Cardiac muscle cell (in vitro differentiated cells and primary cell): ENCODE results near the gene MAML3. TPM values are rescaled to one million over a fixed set of nuclear protein-coding genes. Genes with fewer than 3 reads are reported as not detected.

Experiments used
- DNase-seq, 2 donors: peaks; one replicate each; pipeline versions ENCODE4 v3.0.0 to v3.0.0-alpha.2; 2010 to 2017; ENCODE audit warnings: low read depth in 1 of 2, low spot score in 1 of 2
- H3K27ac ChIP-seq: fragments of 200-600 bp; sonication (generic); 2 replicates; pipeline ENCODE4 v1.5.1; 2016
- H3K27me3 ChIP-seq: fragments of 200-600 bp; sonication (generic); 2 replicates; pipeline ENCODE4 v1.6.0; 2016; ENCODE audit warnings: control low read depth
- H3K36me3 ChIP-seq: fragments of 200-600 bp; sonication (generic); 2 replicates; pipeline ENCODE4 v1.5.1; 2016; ENCODE audit warnings: control low read depth
- H3K4me1 ChIP-seq: fragments of 200-600 bp; sonication (generic); 2 replicates; pipeline ENCODE4 v1.8.1; 2017; ENCODE audit warnings: low read depth, mild to moderate bottlenecking, mixed run types
- H3K4me3 ChIP-seq: fragments of 200-600 bp; sonication (generic); 2 replicates; pipeline ENCODE4 v1.5.1; 2016; ENCODE audit warnings: mild to moderate bottlenecking
- H3K9me3 ChIP-seq: fragments of 200-600 bp; sonication (generic); 2 replicates; pipeline ENCODE4 v1.5.1; 2017; ENCODE audit warnings: low read depth, mild to moderate bottlenecking, control low read depth
- polyA plus RNA-seq: library from polyadenylated mRNA; unstranded; fragments of >200 nt; fragmentation: Nextera tagmentation; extraction: Ambion mirVana; gene quantifications from 2 replicates; pipeline ENCODE4 v1.2.1, GENCODE V29; 2016
- total RNA-seq: library from RNA; depleted of rRNA; stranded (reverse); fragments of >200 nt; gene quantifications from 2 replicates; pipeline ENCODE4 v1.2.3, GENCODE V29; 2016
- TF ChIP-seq, protein P1 (sequence below): IDR thresholded peaks from 2 replicates; pipeline ENCODE4 v1.5.1; 2012; ENCODE audit warnings: low read depth, mild to moderate bottlenecking, low read length

MAML3 gene
- 18.0 and 22.8 TPM in 2 replicates for total RNA-seq
- polyA plus RNA-seq: 7.8 and 9.6 TPM in 2 replicates

DNA sequence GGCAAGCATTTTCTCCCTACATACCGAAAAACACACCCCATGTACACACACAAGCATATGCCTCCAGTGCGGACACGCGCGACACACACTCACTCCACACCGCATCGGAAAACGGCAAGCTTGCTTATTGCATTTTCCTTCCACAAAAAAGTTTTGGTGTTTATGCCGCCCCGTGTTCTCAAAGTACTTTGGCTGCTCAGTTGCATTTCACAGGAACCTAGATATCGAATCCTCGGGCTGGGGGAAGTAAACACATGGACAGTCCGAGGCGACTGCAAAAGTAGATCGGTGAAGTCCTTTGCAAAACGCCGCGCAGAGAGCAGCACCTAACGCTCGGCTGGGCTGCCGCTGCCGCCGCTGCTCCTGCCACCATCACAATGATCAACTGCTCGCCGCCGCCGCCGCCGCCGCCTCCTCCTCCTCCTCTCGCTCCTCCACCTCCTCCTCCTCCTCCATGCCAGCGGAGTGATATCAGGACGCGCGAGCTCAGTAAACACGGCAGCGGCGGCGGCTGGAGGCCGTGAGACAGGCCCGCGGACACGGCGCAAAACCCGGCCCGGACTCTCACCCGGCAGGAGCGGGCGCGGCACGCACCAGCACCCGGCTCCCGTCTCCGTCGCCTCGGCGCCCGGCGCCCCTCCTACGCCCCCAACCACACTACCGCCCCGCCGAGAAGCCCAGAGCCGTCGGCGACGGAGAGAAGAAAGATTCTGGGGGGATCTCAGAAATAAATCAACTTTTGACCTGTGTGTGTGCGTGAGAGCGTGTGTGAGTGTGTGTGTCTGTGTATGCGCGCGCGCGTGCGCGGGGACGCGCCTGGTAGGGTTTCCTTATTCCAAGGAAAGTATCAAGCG is at the start of gene MAML3:
Gene MAML3, minus strand, starts transcription at position 467 of the 854 bp plus-strand sequence. CDS start 857 bp downstream, outside the sequence.
- Histone ChIP-seq H3K9me3 (no peaks in the 10 kb centered on the region), H3K4me3 (peak within 1 kb of the TSS; percentile 64), H3K36me3 (no peaks in the 10 kb centered on the region), H3K4me1 (peaks cover 12% of the 10 kb centered on the region), H3K27ac (peak within 1 kb of the TSS; percentile 92), H3K27me3 (no peaks in the 10 kb centered on the region)
- DNase-seq: peak; percentile 98 to 99
- TF ChIP-seq, protein P1, sequence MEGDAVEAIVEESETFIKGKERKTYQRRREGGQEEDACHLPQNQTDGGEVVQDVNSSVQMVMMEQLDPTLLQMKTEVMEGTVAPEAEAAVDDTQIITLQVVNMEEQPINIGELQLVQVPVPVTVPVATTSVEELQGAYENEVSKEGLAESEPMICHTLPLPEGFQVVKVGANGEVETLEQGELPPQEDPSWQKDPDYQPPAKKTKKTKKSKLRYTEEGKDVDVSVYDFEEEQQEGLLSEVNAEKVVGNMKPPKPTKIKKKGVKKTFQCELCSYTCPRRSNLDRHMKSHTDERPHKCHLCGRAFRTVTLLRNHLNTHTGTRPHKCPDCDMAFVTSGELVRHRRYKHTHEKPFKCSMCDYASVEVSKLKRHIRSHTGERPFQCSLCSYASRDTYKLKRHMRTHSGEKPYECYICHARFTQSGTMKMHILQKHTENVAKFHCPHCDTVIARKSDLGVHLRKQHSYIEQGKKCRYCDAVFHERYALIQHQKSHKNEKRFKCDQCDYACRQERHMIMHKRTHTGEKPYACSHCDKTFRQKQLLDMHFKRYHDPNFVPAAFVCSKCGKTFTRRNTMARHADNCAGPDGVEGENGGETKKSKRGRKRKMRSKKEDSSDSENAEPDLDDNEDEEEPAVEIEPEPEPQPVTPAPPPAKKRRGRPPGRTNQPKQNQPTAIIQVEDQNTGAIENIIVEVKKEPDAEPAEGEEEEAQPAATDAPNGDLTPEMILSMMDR: no peak

DNA sequence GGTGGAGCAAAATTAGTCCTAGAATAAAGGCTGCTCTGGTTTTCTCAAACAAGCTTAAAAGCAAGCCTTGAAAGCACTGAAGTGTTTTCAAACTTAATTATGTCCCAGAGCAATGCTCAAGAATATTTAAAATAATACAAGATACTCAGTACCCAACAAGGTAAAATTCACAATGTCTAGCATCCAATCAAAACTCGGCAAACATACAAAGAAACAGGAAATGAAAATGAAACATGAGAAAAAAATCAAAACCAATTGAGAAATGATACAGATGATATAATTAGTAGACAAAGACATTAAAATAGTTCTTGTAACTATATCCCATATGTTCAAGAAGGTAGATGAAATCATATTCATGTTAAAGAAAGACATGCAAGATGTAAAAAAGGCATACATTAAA is 45.0 kb upstream of the MAML3 start:
- no peak overlapping the region for H3K4me3 ChIP-seq
- H3K4me1 ChIP-seq: peaks cover 9% of the 10 kb centered on the region
- no peak overlapping the region for H3K27ac ChIP-seq
- DNase-seq: no peak
- H3K9me3 ChIP-seq: no peaks in the 10 kb centered on the region
- no peaks in the 10 kb centered on the region for H3K27me3 ChIP-seq
- TF ChIP-seq, protein P1: no peak
- H3K36me3 ChIP-seq: no peaks in the 10 kb centered on the region

DNA sequence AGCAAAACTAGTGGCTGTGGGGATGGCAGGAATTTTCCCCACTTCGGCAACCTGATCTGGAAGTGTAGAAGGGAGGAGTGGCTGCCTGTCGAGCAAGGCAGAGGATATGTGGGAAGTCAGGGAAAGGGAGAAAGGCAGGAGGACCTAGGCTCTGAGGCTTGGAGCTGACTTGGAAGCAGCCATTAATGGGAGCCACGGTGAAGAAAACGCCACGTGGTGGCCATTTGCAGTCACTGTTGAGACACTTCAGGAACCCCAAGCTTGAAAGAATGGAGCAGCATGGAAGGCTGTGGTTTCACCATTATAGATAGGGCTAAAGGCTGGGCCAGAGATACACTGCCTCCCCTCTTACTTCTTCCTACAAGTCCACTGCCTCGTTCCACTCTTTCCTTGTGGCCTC is 41.8 kb upstream of the MAML3 start:
- TF ChIP-seq, protein P1: no peak
- no peaks in the 10 kb centered on the region for H3K27me3 ChIP-seq
- H3K4me3 ChIP-seq: no peak overlapping the region
- H3K4me1 ChIP-seq: peaks cover 9% of the 10 kb centered on the region
- H3K9me3 ChIP-seq: no peaks in the 10 kb centered on the region
- H3K27ac ChIP-seq: no peak overlapping the region
- no peaks in the 10 kb centered on the region for H3K36me3 ChIP-seq
- DNase-seq: no peak

DNA sequence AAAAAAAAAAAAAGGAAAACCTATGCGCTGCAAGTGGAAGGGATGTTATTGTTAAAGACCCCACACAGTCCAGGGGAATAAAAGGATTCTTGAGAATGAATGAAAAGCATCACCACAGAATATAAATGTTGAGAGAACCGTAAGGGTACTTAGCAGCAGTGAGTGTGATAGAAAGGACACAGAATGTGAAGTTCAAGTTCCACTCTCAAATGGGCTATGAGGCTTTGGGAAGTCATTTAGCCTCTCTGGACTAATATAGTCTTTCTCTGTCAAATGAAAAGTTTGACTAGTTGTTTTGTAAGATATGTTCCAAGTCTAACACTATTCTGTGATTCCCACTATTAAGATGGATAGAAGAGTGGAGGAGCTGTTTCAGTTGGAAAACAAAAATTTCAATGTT is 35.8 kb upstream of the MAML3 start:
- TF ChIP-seq, protein P1: no peak
- DNase-seq: no peak
- no peaks in the 10 kb centered on the region for H3K27me3 ChIP-seq
- no peak overlapping the region for H3K4me3 ChIP-seq
- H3K9me3 ChIP-seq: no peaks in the 10 kb centered on the region
- H3K27ac ChIP-seq: no peak overlapping the region
- H3K36me3 ChIP-seq: no peaks in the 10 kb centered on the region
- H3K4me1 ChIP-seq: peaks cover 8% of the 10 kb centered on the region

DNA sequence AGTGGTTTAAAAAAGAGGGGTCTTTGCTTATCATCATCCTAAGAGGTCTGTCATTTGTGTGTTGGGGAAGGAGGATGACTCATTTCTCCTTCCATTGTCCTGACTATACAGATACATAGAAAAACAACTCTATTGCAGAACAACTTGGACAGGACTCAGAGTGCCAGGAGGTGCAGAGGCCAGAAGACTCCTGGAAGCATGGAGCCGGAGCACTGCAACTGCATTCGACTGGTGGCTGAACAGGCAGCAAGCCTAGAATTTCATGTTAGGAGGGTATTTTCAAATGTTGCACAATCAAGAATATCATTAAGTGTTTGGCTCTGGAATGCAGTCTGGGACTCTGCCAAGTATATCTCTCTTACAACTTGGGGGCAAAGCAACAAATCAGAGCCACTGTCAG is 35.0 kb upstream of the MAML3 start:
- Histone ChIP-seq H3K36me3 (no peaks in the 10 kb centered on the region), H3K27me3 (no peaks in the 10 kb centered on the region), H3K4me3 (no peak overlapping the region), H3K9me3 (no peaks in the 10 kb centered on the region), H3K4me1 (peaks cover 11% of the 10 kb centered on the region), H3K27ac (no peak overlapping the region)
- DNase-seq: peak; percentile 22 to 96
- TF ChIP-seq, protein P1: no peak
